GM12891 (cell line): ENCODE results near the gene ISYNA1.

Experiments
- POLR2A ChIP-seq: IDR thresholded peaks from 2 replicates; pipeline ENCODE4 v1.6.1; 2011; ENCODE audit warnings: low read depth, low read length, control low read depth
- POLR2AphosphoS5 ChIP-seq: IDR thresholded peaks from 2 replicates; pipeline ENCODE4 v1.6.1; 2011; ENCODE audit warnings: low read depth, low read length, control low read depth
- SPI1 ChIP-seq: IDR thresholded peaks from 2 replicates; pipeline ENCODE4 v1.6.1; 2011; ENCODE audit warnings: low read depth, low read length, control low read depth
- TAF1 ChIP-seq: IDR thresholded peaks from 2 replicates; pipeline ENCODE4 v1.6.1; 2011; ENCODE audit warnings: low read depth, low read length, control low read depth

GRCh38 chr19:18440415-18440877, 2.5 kb upstream of the ISYNA1 start:
- TF ChIP-seq TAF1 (no peak), POLR2A (no peak), SPI1 (no peak), POLR2AphosphoS5 (no peak; the same call in 1 of the 2 replicates)
